Sigmoid colon (tissue), 4 donors: Measurements from ENCODE around the gene RTKN2.

Experiments
- EP300 ChIP-seq, 4 donors: sonication (generic); formaldehyde crosslinking; IDR thresholded peaks; one replicate each; pipeline ENCODE4 v1.6.1; 2017; ENCODE audit warnings: antibody characterized with exemption in 4 of 4
- POLR2A ChIP-seq, 2 donors: fragments of 450-650 bp; IDR thresholded peaks; one replicate each; pipeline ENCODE4 v1.6.1; 2016; ENCODE audit warnings: antibody characterized with exemption in 2 of 2, mild to moderate bottlenecking in 2 of 2, moderate library complexity in 2 of 2
- POLR2AphosphoS5 ChIP-seq, 4 donors: sonication (generic); formaldehyde crosslinking; IDR thresholded peaks; one replicate each; pipeline ENCODE4 v1.6.1; 2017; ENCODE audit warnings: antibody characterized with exemption in 4 of 4
- TF ChIP-seq, protein P1 (sequence below), 4 experiments: fragments of 450-650 bp in 3 of 4; fragments of 200-600 bp in 1 of 4; IDR thresholded peaks; one replicate each; pipeline ENCODE4 v1.5.1; 2016 to 2019; ENCODE audit warnings: antibody characterized with exemption in 4 of 4, mild to moderate bottlenecking in 3 of 4, moderate library complexity in 2 of 4

DNA sequence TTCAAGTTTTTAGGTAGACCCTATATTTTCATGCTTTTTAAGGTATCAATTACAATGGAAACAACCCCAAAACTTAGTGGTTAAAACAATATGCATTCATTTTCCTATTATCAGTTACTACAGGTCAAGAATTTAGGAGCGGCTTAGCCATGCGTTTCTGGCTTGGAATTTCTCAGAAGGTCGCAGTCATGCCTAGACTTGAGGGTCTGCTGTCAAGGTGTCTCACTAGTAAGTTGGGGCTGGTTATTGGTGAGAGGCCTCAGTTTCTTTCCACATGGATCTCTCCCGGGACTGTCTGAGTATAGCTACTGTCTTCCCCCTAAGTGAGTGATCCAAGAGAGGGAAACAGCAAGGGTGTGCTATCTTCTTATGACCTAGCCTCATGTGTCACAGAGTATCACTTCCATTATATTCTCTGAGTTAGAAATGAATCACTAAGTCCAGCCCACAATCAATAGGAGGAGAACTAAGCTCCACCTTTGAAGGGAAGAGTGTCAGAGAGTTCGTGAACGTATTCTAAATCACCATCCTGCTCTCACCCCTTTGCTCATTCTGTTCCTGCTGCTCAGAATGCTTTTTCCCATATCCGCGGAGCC lies 80.5 kb downstream of the RTKN2 start:
- TF ChIP-seq, protein P1, sequence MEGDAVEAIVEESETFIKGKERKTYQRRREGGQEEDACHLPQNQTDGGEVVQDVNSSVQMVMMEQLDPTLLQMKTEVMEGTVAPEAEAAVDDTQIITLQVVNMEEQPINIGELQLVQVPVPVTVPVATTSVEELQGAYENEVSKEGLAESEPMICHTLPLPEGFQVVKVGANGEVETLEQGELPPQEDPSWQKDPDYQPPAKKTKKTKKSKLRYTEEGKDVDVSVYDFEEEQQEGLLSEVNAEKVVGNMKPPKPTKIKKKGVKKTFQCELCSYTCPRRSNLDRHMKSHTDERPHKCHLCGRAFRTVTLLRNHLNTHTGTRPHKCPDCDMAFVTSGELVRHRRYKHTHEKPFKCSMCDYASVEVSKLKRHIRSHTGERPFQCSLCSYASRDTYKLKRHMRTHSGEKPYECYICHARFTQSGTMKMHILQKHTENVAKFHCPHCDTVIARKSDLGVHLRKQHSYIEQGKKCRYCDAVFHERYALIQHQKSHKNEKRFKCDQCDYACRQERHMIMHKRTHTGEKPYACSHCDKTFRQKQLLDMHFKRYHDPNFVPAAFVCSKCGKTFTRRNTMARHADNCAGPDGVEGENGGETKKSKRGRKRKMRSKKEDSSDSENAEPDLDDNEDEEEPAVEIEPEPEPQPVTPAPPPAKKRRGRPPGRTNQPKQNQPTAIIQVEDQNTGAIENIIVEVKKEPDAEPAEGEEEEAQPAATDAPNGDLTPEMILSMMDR (IDR thresholded peaks at IDR 0.05) = no peak
- TF ChIP-seq POLR2A (IDR thresholded peaks at IDR 0.05) (no peak), EP300 (IDR thresholded peaks at IDR 0.05) (no peak), POLR2AphosphoS5 (IDR thresholded peaks at IDR 0.05) (no peak)
